HCT116 (cell line): Measurements from ENCODE around the gene FGG. TPM values are rescaled to one million over a fixed set of nuclear protein-coding genes. Genes with fewer than 3 reads are reported as not detected.

Experiments used
- ATAC-seq: fragments of 200-7000 bp; cut with Tn5 transposase; 2 replicates; pipeline ENCODE4 v1.9.1; 2020; ENCODE audit warnings: mild to moderate bottlenecking, moderate library complexity
- BruUV-seq: library from RNA; stranded (reverse); fragments of 400-500 nt; replicated peaks from 2 replicates; lab custom pipeline; 2021; lab: Mats Ljungman, UMichigan
- CTCF ChIA-PET: fragments of 300-600 bp; sonication (Branson Sonifier 250); formaldehyde crosslinking; loops from one replicate; lab custom pipeline; 2021; ENCODE audit warnings: antibody characterized with exemption; lab: Charles Lee
- POLR2A ChIA-PET: fragments of 300-600, 350-600 bp; sonication (Branson Sonifier 250); formaldehyde crosslinking; loops from one replicate; lab custom pipeline; 2021; ENCODE audit warnings: antibody characterized with exemption; lab: Charles Lee
- RAD21 ChIA-PET, 2 experiments: fragments of 300-600 bp; sonication (Branson Sonifier 250); formaldehyde crosslinking; loops; one replicate each; lab custom pipeline; 2023; ENCODE audit warnings: low total read pairs in 2 of 2; ENCODE audit not compliant: uncharacterized antibody in 2 of 2, unreplicated experiment in 2 of 2, low non-redundant PET in 1 of 2; lab: Charles Lee
- DNase-seq: peaks from one replicate; pipeline ENCODE4 v3.0.0-alpha.2; 2010; ENCODE audit warnings: low read depth, low spot score
- H2AFZ ChIP-seq: fragments of 200-600 bp; shearing (Covaris generic), sonication (generic); 2 replicates; pipeline ENCODE4 v1.6.1; 2017; ENCODE audit warnings: low read depth, mixed run types, mixed read lengths, antibody characterized with exemption, low read length; ENCODE audit not compliant: poor library complexity, severe bottlenecking
- H3K27ac ChIP-seq: 2 replicates; pipeline ENCODE4 v1.5.1; 2012; ENCODE audit warnings: low read depth, low read length
- H3K27me3 ChIP-seq: fragments of 200-600 bp; sonication (generic); 2 replicates; pipeline ENCODE4 v1.6.1; 2016; ENCODE audit warnings: mixed run types, low read length, mixed read lengths; ENCODE audit not compliant: insufficient read depth
- H3K36me3 ChIP-seq, 2 experiments: fragments of 200-500 bp in 1 of 2; fragments of 200-600 bp in 1 of 2; sonication (Bioruptor generic) in 1 of 2; sonication (generic) in 1 of 2; 2 replicates each; pipeline versions ENCODE4 v1.5.1 to v1.6.1; 2014 to 2016; ENCODE audit warnings: low read length in 2 of 2, inconsistent platforms in 1 of 2, mixed read lengths in 1 of 2, mixed run types in 1 of 2; ENCODE audit not compliant: insufficient read depth in 2 of 2, control insufficient read depth in 1 of 2
- H3K4me1 ChIP-seq, 2 experiments: fragments of 200-600 bp in 1 of 2; sonication (generic) in 1 of 2; 2 replicates each; pipeline versions ENCODE4 v1.5.1 to v1.6.1; 2012 to 2017; ENCODE audit warnings: low read length in 2 of 2, inconsistent platforms in 1 of 2, mild to moderate bottlenecking in 1 of 2, mixed read lengths in 1 of 2, mixed run types in 1 of 2, moderate library complexity in 1 of 2; ENCODE audit not compliant: insufficient read depth in 2 of 2, control insufficient read depth in 1 of 2
- H3K4me2 ChIP-seq: fragments of 200-600 bp; sonication (generic); 2 replicates; pipeline ENCODE4 v1.6.1; 2017; ENCODE audit warnings: mixed run types, low read length, mixed read lengths
- H3K4me3 ChIP-seq, 2 experiments: fragments of 200-600 bp in 1 of 2; sonication (generic) in 1 of 2; replicated peaks in 1 of 2; 2 replicates each; pipeline ENCODE4 v1.5.1; 2011 to 2016; ENCODE audit warnings: low read length in 2 of 2, control low read depth in 1 of 2, low read depth in 1 of 2, mild to moderate bottlenecking in 1 of 2, mixed read lengths in 1 of 2, mixed run types in 1 of 2
- H3K79me2 ChIP-seq: fragments of 200-600 bp; sonication (generic); 2 replicates; pipeline ENCODE4 v1.6.1; 2017; ENCODE audit warnings: mild to moderate bottlenecking, mixed run types, low read length, moderate library complexity, mixed read lengths; ENCODE audit not compliant: insufficient read depth
- H3K9ac ChIP-seq: fragments of 200-600 bp; sonication (generic); 2 replicates; pipeline ENCODE4 v1.6.1; 2016; ENCODE audit warnings: low read length, mixed read lengths
- H3K9me2 ChIP-seq: fragments of 200-600 bp; sonication (generic), shearing (Covaris generic); 2 replicates; pipeline ENCODE4 v1.6.1; 2017; ENCODE audit warnings: mixed run types, mild to moderate bottlenecking, moderate library complexity; ENCODE audit not compliant: insufficient read depth
- H3K9me3 ChIP-seq, 2 experiments: fragments of 200-500 bp in 1 of 2; fragments of 200-600 bp in 1 of 2; sonication (Bioruptor generic) in 1 of 2; sonication (generic) in 1 of 2; 2 replicates each; pipeline ENCODE4 v1.6.1; 2014 to 2017; ENCODE audit warnings: low read length in 2 of 2, mixed read lengths in 2 of 2, inconsistent platforms in 1 of 2, low read depth in 1 of 2, mild to moderate bottlenecking in 1 of 2, mixed run types in 1 of 2, moderate library complexity in 1 of 2; ENCODE audit not compliant: control insufficient read depth in 1 of 2, insufficient read depth in 1 of 2
- H4K20me1 ChIP-seq: fragments of 200-600 bp; sonication (generic), shearing (Covaris generic); 2 replicates; pipeline ENCODE4 v1.6.1; 2017; ENCODE audit warnings: mixed run types, mild to moderate bottlenecking, moderate library complexity; ENCODE audit not compliant: insufficient read depth
- CEBPB ChIP-seq: IDR thresholded peaks from 2 replicates; pipeline ENCODE4 v1.6.1; 2012; ENCODE audit warnings: low read depth
- RAD21 ChIP-seq: IDR thresholded peaks from 2 replicates; pipeline ENCODE4 v1.6.1; 2012; ENCODE audit warnings: low read depth, mild to moderate bottlenecking
- YY1 ChIP-seq: IDR thresholded peaks from 2 replicates; pipeline ENCODE4 v1.6.1; 2011; ENCODE audit warnings: low read length, low read depth, moderate library complexity, mild to moderate bottlenecking; ENCODE audit not compliant: insufficient replicate concordance; ENCODE audit errors: extremely low read depth
- intact Hi-C: fragments of 100-400 bp; cut with micrococcal nuclease; formaldehyde crosslinking; loops from 2 replicates; pipeline ENCODE4 v1.10.0; 2022
- total RNA-seq: library from RNA; stranded (reverse); gene quantifications from one replicate; pipeline ENCODE4 v1.2.1, GENCODE V29; 2021; ENCODE audit not compliant: unreplicated experiment
- TF ChIP-seq, protein P1 (sequence below): IDR thresholded peaks from 2 replicates; pipeline ENCODE4 v1.6.1; 2012
- TF ChIP-seq, protein P2 (sequence below): IDR thresholded peaks from 2 replicates; pipeline ENCODE4 v1.6.1; 2011; ENCODE audit warnings: mild to moderate bottlenecking, low read length, moderate library complexity; ENCODE audit not compliant: insufficient replicate concordance; ENCODE audit errors: extremely low read depth
- TF ChIP-seq, protein P3 (sequence below): IDR thresholded peaks from 2 replicates; pipeline ENCODE4 v1.6.1; 2012
- TF ChIP-seq, protein P4 (sequence below), 3 experiments: fragments of 200-600 bp in 1 of 3; sonication (generic) in 1 of 3; IDR thresholded peaks in 2 of 3; conservative IDR thresholded peaks in 1 of 3; 2 replicates each; pipeline ENCODE4 v1.5.1; 2012 to 2017; ENCODE audit warnings: low read depth in 2 of 3, low read length in 2 of 3, antibody characterized with exemption in 1 of 3, borderline replicate concordance in 1 of 3, control low read depth in 1 of 3, mild to moderate bottlenecking in 1 of 3, mixed read lengths in 1 of 3, mixed run types in 1 of 3, moderate library complexity in 1 of 3; ENCODE audit not compliant: insufficient read depth in 1 of 3

Gene FGG
- total RNA-seq, 1 experiment from 2014 or later: 2.7 TPM

DNA sequence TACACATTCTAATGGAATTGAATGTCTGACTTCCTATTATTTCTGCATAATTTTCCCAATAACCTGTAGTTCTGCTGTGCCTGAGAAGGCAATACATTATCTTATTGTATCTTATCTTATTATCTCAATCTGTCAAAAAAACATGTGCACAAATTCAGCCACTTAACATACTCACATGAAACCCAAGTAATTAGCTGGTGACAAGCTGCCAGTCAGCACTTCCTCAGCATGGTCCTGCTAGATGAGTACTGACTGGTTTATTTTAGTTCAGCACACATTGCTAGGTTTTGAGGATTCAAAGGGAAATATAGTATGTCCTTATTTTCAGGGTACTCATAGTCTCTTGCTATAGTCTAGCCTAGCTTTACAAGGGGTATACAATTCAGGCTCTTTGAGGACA, 17.9 kb upstream of the FGG start:
- ATAC-seq (no peak), DNase-seq (no peak)
- no peaks in the 10 kb centered on the region for H3K9me2 ChIP-seq
- no peaks in the 10 kb centered on the region for H4K20me1 ChIP-seq
- no peaks in the 10 kb centered on the region for H3K9me3 ChIP-seq
- H3K4me3 ChIP-seq: no peak overlapping the region
- POLR2A ChIA-PET: no interaction called here
- peaks cover 6 to 18% of the 10 kb centered on the region in 2 experiments; a peak in 3 of 4 replicates for H3K4me1 ChIP-seq
- CTCF ChIA-PET: interaction anchor here (1.1 kb wide), 1 partner anchor 12 kb away, joined by 5 read pairs; no protein-coding TSS in a partner anchor
- no peaks in the 10 kb centered on the region for H3K36me3 ChIP-seq
- RAD21 ChIA-PET: no interaction called here
- H3K79me2 ChIP-seq: no peaks in the 10 kb centered on the region
- BruUV-seq: no TSS peak
- intact Hi-C loops: no loop called here
- no peak overlapping the region for H3K27ac ChIP-seq
- H3K27me3 ChIP-seq: no peaks in the 10 kb centered on the region
- H2AFZ ChIP-seq: no peak overlapping the region
- H3K9ac ChIP-seq: no peak overlapping the region
- TF ChIP-seq, protein P1, sequence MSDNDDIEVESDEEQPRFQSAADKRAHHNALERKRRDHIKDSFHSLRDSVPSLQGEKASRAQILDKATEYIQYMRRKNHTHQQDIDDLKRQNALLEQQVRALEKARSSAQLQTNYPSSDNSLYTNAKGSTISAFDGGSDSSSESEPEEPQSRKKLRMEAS: no peak
- TF ChIP-seq RAD21: no peak
- TF ChIP-seq, protein P2, sequence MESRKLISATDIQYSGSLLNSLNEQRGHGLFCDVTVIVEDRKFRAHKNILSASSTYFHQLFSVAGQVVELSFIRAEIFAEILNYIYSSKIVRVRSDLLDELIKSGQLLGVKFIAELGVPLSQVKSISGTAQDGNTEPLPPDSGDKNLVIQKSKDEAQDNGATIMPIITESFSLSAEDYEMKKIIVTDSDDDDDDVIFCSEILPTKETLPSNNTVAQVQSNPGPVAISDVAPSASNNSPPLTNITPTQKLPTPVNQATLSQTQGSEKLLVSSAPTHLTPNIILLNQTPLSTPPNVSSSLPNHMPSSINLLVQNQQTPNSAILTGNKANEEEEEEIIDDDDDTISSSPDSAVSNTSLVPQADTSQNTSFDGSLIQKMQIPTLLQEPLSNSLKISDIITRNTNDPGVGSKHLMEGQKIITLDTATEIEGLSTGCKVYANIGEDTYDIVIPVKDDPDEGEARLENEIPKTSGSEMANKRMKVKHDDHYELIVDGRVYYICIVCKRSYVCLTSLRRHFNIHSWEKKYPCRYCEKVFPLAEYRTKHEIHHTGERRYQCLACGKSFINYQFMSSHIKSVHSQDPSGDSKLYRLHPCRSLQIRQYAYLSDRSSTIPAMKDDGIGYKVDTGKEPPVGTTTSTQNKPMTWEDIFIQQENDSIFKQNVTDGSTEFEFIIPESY: no peak
- TF ChIP-seq YY1: no peak
- no peak for TF ChIP-seq CEBPB
- TF ChIP-seq, protein P3, sequence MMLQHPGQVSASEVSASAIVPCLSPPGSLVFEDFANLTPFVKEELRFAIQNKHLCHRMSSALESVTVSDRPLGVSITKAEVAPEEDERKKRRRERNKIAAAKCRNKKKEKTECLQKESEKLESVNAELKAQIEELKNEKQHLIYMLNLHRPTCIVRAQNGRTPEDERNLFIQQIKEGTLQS: no peak
- TF ChIP-seq, protein P4, sequence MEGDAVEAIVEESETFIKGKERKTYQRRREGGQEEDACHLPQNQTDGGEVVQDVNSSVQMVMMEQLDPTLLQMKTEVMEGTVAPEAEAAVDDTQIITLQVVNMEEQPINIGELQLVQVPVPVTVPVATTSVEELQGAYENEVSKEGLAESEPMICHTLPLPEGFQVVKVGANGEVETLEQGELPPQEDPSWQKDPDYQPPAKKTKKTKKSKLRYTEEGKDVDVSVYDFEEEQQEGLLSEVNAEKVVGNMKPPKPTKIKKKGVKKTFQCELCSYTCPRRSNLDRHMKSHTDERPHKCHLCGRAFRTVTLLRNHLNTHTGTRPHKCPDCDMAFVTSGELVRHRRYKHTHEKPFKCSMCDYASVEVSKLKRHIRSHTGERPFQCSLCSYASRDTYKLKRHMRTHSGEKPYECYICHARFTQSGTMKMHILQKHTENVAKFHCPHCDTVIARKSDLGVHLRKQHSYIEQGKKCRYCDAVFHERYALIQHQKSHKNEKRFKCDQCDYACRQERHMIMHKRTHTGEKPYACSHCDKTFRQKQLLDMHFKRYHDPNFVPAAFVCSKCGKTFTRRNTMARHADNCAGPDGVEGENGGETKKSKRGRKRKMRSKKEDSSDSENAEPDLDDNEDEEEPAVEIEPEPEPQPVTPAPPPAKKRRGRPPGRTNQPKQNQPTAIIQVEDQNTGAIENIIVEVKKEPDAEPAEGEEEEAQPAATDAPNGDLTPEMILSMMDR (IDR thresholded peaks at IDR 0.05 in 2 of 3, conservative IDR thresholded peaks at IDR 0.05 in 1 of 3; ENCODE audit: borderline replicate concordance in 1 of 3, insufficient read depth in 1 of 3, low read depth in 2 of 3, low read length in 2 of 3): no peak
- TF ChIP-seq, all 23 proteins: peak for 0
- H3K4me2 ChIP-seq: no peak overlapping the region
